ENCODE data around the gene IFNL4.

The IFNL4 gene

DNA sequence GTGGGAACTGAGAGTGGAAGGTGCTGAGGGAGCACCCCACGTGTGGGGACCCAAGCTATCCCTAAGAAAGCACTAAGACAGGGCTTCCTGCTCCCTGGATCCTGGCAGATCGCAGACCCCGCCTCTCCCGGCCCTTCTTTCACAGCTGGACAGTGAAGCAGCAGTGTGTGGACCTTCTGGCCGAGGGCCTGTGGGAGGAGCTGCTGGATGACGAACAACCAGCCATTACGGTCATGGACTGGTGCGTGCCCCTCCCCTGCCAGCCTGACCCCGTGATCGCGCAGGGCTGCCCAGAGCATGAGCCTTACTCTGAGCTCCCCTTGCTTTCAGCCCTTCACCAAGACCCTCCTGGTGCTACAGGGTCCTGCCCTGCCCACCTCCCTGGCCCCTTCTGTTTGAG, 49.6 kb downstream of the IFNL4 start:
- DNase-seq (ENCODE audit: low read depth): no peak

DNA sequence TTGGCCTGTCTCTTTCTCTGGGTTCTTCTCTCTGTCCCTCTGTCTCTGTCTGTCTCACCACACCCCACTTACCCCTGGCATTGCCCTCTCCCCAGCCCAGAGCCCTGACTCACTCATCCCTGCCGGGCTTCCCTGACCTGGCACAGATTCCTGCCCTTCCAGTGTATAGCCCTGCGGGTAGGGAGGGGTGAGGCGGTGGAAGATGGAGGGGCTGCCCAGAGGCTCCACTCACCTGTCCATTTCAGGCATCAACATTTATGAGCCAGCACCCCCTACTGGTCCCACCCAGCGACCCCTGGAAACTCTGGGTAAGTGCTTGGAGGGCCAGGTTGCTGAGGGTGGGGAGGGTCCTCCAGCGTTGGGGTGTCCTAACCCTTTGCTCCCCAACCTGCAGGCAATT, 50.8 kb downstream of the IFNL4 start:
- no peak overlapping the region for H3K4me3 ChIP-seq (ENCODE audit: control insufficient read depth, low read depth, low read length)
- no peak for DNase-seq (ENCODE audit: low read depth)
- TF ChIP-seq, protein P1, sequence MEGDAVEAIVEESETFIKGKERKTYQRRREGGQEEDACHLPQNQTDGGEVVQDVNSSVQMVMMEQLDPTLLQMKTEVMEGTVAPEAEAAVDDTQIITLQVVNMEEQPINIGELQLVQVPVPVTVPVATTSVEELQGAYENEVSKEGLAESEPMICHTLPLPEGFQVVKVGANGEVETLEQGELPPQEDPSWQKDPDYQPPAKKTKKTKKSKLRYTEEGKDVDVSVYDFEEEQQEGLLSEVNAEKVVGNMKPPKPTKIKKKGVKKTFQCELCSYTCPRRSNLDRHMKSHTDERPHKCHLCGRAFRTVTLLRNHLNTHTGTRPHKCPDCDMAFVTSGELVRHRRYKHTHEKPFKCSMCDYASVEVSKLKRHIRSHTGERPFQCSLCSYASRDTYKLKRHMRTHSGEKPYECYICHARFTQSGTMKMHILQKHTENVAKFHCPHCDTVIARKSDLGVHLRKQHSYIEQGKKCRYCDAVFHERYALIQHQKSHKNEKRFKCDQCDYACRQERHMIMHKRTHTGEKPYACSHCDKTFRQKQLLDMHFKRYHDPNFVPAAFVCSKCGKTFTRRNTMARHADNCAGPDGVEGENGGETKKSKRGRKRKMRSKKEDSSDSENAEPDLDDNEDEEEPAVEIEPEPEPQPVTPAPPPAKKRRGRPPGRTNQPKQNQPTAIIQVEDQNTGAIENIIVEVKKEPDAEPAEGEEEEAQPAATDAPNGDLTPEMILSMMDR (IDR thresholded peaks at IDR 0.05; ENCODE audit: control insufficient read depth, insufficient read depth, low read depth, low read length, missing control alignments): no peak

More for the DNA sequence above, 49.6 kb downstream of the IFNL4 start:
- TF ChIP-seq, protein P1 (IDR thresholded peaks at IDR 0.05; ENCODE audit: control insufficient read depth, insufficient read depth, low read depth, low read length, missing control alignments): no peak
- H3K4me3 ChIP-seq (ENCODE audit: control insufficient read depth, low read depth, low read length): no peak overlapping the region

DNA sequence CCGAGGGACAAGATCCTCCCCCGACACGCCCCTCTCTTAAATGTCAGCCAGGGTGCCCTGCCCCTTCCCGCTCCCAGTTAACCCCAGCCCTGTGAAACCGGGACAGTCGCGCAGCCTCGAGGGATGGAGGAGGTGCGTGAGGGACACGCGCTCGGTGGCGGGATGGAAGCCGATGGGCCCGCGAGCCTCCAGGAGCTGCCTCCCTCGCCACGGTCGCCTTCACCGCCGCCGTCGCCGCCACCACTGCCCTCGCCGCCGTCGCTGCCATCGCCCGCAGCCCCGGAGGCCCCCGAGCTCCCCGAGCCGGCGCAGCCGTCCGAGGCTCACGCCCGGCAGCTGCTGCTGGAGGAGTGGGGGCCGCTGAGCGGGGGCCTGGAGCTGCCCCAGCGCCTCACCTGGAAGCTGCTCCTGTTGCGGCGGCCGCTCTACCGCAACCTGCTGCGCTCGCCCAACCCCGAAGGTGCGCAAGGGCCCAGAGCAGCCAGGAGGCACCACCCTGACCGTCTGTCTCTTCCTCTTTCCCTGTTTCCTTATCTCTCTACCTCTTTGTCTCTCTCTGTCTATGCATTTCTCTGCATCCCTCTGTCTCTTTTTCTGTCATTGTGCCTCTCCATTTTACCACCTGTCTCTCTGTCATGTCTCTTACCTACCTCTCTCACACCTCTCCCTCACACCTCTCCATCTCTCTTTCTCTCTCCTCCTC, 51.6 kb downstream of the IFNL4 start, which contains the start of gene NCCRP1:
NCCRP1 (plus strand) TSS at position 105 of the 703 bp plus-strand sequence; CDS start at position 124, 19 bp downstream.
- no peak within 1 kb of the TSS for H3K4me3 ChIP-seq (ENCODE audit: control insufficient read depth, low read depth, low read length)
- TF ChIP-seq, protein P1 (IDR thresholded peaks at IDR 0.05; ENCODE audit: control insufficient read depth, insufficient read depth, low read depth, low read length, missing control alignments): no peak
- DNase-seq (ENCODE audit: low read depth): no peak

DNA sequence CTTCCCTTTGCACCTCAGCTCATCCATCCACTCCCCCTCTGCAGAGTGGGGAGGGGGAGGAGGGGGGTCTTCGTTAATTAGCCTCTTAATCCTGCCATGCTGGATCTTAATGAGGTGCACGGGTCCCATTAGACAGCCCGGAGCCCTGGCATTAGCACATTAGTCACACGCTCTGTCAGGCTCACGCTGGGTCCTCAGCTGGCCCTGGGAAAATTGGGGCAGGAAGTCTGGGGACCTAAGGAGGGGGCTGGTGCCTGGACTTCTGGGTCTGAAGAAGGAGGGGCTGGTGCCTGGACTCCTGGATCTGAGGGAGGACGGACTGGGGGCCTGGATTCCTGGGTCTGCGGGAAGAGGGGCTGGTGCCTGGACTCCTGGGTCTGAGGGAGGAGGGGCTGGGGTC, 52.3 kb downstream of the IFNL4 start:
- no peak overlapping the region for H3K4me3 ChIP-seq (ENCODE audit: control insufficient read depth, low read depth, low read length)
- no peak for DNase-seq (ENCODE audit: low read depth)
- TF ChIP-seq, protein P1 (IDR thresholded peaks at IDR 0.05; ENCODE audit: control insufficient read depth, insufficient read depth, low read depth, low read length, missing control alignments): no peak
